GM18868 (cell line): ENCODE measurements around the gene TKTL1.
A peak's percentile ranks its signal among the peaks of the same experiment; 100 is the strongest.

Experiments
- ATAC-seq: cut with Tn5 transposase; IDR thresholded peaks from one replicate; pipeline ENCODE4 v1.9.1; 2021; ENCODE audit warnings: mild to moderate bottlenecking, moderate library complexity; ENCODE audit not compliant: unreplicated experiment

TKTL1 gene

DNA sequence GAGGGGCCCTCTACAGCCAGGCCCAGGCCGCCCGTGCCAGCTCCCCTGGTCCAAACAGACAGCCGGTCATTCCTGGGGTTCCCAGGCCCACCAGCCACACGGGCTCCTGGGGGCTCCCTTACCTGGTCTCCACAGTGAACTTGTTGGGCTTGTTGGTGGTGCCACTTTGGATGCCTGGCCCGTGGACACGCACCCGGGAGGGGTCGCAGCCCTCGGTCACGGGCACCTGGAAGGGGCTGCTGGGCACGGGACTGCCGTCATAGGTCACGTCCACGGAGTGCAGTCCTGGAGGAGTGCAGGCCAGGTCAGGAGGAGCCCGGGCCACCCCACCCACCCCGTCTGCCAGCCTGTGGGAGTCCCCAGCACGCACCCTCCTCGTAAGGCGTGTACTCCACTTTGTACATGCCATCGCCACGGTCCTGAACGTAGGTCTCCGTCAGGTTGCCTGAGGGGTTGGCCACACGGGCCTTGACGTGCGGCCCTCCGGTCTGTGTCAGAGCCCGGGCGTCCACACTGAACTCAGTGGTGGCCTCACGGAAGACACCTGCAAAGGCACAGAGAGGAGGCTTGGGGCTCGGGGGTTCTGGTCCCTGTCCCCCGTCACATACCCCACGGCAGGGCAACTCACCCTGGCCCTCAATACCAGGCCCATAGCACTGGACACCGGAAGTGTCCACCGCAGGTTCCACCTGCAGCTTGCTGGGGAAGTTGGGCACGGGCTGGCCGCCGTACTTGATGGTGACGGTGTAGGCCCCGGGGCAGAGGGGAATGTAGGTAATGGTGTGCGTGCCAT lies 64.0 kb downstream of the TKTL1 start:
- ATAC-seq: no peak

DNA sequence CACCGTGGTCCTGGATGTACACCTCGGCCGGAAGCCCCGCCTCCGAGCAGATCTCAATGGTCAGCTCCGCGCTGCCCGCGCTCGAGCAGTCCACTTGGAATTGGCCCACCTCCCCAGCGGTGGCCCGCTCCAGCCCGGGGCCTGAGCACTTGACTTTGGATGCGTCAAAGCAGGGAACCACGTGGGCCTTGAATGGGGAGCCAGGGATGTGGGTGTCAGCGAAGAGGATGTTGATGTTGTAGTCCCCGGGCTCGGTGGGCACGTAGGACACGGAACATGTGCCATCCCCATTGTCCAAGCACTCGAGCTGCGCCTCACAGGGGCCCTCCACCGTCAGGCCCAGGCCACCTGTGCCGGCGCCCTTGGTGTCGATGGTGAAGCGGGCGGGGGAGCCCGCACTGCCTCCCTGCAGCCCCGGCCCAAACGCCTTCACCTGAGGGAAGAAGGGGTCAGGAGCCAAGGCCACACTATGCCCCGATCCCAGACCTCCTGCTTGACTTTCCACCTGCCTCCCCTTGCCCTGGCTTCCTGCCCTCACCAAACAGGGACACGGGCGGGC lies 64.6 kb downstream of the TKTL1 start:
- no peak for ATAC-seq

DNA sequence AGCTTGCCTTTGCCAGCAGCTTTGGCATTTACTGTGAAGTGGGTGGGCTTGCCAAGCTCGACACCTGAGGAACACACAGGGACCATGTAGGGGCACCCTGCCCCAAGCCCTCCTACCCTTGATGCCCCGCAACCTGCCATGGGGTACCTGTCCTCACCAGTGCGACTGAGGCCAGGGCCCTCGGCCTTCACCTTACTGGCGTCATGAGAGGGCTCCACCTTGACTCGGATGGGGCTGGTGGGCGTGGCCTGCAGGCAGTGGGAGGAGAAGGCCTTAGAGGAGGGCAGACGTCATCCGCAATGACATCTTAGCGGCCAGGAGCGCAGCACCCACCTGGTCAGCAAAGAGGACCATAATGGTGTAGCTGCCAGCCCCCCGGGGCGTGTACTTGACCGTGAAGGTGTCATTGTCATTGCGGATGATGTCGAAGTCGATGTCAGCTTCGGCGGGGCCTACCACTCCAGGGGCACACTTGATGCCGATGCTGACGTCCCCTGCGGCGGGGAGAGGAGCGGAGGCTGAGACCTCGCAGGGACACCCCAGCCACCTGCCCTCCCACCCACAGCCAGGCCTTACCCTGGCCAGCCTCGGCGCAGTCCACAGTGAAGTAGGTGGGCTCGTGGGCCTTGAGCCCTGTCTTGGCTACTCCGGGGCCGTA lies 66.6 kb downstream of the TKTL1 start:
- no peak for ATAC-seq

DNA sequence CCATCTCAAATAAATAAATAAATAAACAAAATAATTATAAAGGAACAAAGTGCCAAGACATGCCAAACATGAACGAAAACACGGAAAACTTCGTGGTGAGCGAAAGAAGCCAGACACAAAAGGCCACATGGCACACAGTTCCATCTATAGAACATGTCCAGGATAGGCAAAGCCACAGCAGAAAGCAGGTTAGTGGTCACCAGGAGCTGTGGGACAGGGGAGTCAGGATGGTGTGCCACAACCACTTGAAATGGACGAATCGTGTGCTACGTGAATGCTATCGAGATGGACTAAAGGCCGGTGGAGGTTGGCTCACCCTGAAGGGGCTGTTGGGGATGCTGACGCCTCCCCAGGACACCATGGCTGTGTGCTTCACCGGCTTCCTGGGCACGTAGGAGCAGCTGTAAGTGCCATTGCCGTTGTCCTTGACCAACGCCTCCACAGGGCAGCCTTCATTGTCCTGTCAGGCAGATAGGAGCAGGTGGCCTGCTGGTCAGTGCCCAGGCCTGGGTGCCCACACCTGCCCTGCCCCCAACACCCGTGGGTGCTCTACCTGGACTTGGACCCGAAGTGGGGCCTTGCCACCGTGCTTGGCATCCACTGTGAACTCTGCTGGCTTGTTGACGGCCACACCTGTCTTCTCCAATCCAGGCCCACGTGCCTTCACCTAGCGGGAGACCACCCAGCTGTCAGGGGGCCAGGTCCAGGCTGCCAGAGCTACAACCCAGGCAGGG lies 68.3 kb downstream of the TKTL1 start:
- no peak for ATAC-seq

GRCh38 chrX:154365052-154365600 lies 69.5 kb downstream of the TKTL1 start:
- ATAC-seq: no peak

GRCh38 chrX:154365997-154366665 lies 70.5 kb downstream of the TKTL1 start:
- ATAC-seq: no peak

GRCh38 chrX:154366666-154367055 lies 71.1 kb downstream of the TKTL1 start:
- ATAC-seq: no peak

DNA sequence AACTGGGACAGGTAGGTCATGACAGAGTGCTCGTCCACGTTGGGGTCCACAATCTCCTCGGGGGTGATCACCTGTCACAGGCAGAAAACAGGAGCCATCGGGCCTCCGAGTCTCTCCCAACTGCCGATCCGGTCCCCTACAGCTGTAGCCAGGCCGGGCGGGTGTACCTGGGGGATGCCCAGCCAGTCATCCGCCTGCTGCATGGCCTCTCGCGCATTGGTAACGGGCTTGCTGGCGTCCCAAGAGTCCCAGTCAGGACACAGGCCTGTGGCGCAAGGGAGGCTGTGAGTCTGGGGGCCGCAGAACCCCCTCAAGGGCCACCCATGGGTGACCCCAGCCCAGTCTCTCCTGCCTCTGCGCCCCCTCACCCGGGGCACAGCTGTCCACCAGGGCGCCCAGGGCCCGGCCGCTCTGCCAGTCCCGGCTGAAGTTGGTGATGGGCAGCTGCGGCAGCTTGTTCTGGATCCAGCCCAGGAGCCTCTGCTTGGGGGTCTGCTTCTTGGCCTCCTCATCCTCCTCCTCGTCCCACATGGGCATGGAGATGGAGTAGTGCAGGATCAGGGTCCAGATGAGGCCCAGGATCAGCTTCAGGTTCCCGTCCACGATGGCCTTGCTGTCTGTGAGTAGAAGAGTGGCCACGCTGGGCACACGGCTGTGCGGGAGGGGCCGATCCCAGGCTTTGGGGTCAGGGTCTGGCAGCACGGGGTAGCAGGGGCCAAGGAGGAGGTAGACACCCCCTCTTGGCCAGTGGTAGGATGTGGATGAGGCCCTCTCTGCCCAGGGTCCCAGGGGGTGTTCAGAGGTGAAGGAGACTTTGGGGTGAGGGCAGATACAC lies 72.1 kb downstream of the TKTL1 start:
- no peak for ATAC-seq

DNA sequence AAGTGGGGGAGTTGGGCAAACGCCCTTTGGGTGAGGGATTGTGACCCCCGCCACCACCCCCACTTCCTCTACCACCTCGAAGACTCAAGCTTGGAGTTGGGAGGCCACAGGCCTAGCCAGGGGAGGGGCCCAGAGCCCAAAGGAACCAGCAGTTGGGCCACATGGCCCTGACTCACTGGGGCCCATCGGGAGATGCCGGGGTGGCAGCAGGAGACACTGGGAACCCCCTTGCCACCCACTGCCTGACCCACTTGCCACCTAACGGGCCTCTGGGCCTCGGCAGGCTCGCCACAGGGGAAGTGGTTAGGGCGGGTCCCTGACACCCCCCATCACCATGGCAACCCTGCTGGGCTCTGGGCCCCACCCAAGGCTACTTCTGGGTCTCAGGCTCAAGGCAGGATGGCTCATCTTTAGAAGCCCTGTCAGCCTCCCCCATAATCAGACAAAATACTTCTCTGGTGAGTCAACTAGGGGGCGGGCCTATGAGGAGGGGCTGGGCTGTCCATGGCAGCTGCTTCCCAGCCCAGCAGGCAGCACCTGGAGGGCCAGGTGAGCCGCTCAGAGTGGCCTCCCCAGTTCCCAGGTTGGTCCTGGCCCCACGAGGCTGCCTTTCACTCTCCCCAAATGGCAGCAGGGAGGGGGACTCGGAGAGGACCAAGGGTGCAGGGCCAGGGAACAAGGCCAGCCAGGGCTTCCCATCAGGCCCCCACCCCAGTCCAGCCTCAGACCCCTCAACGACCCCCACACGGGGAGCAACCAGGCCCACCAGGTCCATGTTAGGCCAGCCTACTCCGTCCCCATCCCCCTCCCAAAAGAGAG lies 73.2 kb downstream of the TKTL1 start:
- peak; percentile 38 for ATAC-seq

DNA sequence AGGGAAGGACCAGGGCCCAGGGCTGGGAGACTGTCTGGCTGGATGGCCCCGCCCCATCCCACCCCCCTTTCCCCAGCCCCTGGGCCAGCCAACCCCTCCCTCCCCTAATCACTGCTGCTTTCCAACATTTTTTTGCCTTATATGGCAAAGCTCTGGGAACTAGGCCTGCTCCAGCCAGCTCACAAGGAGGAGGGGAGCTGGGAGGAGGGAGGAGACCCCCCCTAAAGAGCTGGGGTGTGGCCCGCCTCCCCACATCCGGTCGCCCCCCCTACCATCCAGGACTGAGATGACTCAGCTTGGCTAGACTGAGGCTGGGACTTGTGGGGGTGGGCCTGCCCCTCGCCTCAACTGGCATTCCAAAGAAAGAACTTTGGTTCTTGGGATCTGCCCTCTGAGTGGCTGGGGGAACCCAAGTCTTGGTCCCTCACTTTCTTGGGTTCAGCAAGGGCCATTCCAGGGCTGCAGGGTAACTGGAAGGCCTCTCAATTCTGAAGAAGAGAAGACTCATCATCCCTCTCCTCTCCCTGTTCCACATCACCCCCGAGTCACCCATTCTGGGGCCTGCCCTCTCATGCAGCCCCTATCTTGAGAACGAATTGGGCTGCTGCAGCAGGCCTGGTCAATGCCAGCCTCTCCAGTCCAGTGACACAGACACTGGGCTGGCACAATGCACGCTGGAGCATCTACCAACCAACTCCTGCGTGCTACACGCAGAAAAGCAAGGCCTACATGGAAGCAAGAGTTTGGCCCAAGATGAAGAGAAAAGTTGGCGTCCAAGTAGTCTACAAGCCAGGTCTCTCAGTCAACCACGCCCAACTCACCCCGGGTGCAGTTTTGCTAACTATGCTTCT lies 74.1 kb downstream of the TKTL1 start:
- ATAC-seq: no peak

DNA sequence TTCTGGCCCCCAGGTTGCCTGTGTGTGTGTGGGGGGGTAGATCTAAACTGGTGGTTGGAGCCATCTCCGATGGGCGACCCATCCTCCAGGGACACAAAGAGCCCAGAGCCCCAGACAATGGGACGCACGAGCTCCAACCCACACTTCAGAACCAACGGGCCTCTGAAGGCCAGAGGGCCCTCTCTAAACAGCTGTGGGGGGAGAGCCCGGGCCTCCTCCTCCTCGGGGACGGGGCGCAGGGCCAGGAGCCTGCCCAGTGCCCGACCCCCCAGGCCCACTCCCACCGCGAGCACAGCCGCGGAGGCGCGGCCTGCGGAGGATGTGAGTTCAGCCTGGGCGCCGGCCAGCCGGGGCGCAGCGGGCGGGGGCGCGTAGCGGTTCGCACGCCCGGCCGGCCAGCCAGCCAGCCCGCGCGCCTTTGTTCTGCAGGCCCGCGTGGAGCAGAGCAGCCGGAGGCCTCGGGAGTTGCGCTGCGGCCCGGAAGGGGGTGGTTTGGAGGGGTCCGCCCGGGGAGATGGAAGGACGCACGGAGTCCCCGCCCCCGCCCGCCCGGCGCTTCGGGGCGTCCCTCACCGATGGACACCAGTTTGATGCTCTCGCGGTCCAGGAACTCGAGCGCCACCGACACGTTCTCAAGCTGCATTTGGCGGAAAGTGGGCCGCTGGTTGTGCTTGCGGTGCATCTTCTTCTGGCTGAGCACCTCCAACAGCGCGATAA lies 74.9 kb downstream of the TKTL1 start:
- ATAC-seq: no peak

- ATAC-seq: peak; percentile 59
Measured at GRCh38 chrX:154371017-154371788, 75.6 kb downstream of the TKTL1 start.

GRCh38 chrX:154371789-154372300 lies 76.2 kb downstream of the TKTL1 start:
- no peak for ATAC-seq

DNA sequence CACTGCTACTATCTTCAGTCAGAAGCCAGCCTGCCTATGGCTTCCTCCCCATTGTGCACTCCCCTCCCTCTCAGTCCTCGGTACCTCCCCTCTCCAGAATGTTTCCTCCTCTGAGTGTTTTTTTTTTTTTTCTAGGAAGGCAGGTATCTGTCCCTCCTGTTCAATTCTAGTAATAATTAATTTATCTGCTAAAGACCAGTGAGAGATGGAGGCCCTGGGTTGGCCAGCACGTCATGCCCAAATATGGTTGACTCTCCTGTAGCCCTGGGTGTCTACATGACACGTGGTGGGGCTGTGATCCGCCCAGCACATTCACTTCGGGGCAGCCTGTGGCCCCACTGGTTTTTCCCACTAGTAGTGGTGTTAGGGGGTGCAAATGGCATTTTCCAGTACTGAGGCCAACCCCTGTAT lies 77.0 kb downstream of the TKTL1 start:
- no peak for ATAC-seq

DNA sequence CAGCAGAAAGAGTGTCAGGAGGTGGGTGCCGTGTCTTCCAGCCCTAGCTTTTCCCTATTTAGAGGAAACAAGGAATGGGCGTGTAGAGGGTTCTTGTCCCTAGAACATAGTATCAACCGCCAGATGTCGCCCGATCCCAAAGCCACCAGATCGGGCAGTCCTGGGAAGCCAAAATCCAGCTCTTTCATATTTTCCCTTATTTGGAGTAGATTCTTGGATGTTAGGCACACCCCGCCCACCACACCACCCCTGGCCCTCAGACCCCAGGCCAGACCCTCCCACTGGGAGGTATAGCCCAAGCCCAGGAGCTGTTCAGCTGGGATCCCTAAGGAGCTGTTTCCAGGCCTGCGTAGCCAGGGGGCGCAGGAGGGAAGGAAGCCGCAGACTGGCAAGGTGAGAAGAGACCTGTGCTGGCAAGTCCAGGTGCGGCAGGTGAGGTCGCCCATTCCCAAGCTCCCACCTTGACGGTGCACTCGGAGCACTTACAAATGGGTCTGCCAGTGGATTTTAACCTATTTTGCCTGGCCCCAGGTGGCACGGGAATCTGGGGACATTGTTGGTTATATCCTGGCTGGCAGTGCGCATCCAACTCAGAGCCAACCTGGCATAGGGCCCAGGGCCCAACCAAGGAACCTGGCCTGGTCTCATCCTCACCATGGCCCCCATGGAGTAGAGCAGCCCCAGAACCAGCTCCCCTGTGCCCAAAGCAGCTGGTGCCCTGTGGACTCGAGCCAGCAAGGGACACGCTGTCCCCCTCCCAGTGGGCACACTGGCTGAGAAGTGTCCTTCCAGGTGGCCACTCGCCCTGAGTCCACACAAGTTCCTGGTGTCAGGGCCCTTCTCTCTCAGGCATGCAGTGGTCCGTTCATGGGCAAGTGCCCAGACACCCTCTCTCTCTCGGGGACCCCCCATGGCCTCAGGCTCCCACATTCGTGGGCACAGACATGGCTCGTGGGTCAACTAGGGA lies 78.0 kb downstream of the TKTL1 start:
- no peak for ATAC-seq
